NCI-H510A treated with DMSO at 0.1 percent for 48 hours (cell line): Measurements from ENCODE around the gene OR6B2.
"Not testable (repeated sequence)": the region's sequence is repeated elsewhere in the genome, so short reads cannot be mapped to it uniquely, and the experiment has no call there.

Experiments used
- DNase-seq: peaks from one replicate; lab custom pipeline; 2025; lab: John Stamatoyannopoulos, UW

Gene OR6B2

DNA sequence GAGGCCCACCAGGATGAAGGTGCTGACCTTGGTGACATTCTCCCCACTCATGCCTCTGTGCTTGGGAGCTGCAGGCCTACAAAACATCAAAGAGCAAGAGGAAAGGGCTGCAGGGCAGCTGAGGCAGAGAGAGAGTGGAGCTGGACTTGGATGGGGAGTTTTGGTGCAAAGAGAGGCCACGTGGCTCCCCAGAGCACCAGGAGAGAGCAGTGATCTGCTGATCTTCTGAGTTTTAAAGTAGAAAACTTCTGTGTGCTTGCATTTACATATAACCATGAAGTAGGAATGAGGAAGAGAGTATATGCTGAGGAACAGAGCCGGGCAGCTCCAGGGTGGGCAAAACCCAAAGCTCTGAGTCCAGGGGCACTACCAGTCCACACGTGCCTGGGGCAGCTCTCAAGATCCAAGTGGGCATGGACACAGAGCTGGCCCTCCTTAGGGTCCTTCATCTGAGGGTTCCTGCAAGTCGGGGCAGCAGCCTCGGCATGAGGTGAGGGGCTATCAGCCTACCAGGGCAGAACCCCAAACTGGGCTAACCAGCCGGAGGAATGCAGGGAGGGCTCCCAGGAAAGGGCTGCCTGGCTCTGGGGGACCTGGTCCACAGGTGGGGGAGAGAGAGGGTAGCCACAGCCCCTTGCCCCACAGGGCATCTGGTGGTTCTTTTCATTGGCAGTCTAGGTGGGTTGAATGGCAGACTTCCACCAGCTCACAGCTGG lies at the start of gene OR6B2:
Gene OR6B2 (minus strand): TSS at position 51 of the 716 bp plus-strand sequence. CDS start 0 bp downstream, at position 51.
- no peak for DNase-seq

DNA sequence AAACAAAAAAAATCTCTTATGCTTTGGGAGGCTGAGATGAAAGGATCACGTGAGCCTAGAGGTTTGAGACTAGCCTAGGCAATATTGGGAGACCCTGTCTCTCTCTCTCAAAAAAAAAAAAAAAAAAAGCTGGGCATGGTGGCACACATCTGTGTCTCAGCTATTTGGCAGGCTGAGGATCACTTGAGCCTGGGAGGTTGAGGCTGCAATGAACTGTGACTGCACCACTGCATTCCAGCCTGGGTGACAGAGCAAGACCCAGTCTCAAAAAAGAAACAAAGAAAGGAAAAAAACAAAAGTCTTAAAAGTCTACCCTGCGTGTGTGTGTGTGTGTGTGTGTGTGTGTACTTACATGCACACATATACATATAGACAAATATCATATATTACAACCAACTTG lies 48.4 kb upstream of the OR6B2 start:
- DNase-seq = no peak

DNA sequence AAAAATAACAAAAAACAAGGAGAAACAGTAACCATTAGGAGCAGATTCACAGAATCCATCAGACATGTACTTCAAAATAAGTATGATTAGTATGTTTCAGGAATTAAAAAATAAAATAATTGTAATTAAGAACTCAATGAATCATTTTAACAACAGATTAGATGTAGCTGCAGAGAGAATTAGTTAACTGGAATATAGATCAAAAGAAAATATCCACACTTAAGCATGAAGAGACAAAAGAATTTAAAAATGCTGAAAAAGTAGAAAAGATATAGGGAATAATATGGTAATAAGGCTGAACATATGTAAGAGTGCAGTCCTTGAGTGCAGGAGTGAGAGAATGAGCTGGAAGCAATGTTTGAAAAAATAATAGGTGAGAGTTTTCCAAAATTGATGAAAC lies 47.2 kb upstream of the OR6B2 start:
- no peak for DNase-seq

DNA sequence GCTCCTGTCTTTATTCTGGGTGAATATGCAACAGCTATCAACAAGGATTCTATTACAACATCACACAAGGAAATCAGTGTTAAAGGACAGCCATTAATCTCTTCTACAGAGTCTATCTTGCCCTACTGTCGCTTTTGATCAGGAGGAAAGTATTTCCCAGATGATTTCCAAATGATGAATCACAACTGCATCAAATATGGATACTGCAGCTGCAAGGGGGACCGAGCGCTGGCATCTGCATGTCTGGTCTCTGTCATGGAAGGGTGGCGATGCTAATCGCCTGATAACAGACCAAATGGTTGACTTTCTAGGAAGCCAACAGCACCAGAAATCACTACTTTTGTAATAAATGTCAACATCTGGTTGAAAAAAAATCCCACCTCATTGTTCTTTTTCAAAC lies 44.3 kb upstream of the OR6B2 start:
- DNase-seq = no peak

DNA sequence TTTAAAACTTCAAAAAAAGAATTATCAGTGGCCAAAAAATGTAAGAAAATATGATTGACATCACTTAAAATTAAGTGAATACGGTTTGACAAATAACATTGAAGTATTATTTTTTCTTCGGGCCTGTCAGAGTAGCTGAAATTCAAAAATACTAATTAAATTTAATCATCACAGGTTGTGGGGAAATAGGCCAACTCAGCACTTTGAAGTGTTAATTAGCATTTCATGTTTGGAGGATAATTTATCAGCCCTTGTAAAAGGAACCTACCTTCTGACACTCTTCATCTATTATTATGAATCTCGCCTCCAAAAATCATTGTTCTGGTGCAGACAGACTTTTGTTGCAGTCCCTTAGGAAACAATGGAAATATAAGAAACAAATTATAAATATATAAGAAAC lies 40.7 kb upstream of the OR6B2 start:
- DNase-seq = no peak

DNA sequence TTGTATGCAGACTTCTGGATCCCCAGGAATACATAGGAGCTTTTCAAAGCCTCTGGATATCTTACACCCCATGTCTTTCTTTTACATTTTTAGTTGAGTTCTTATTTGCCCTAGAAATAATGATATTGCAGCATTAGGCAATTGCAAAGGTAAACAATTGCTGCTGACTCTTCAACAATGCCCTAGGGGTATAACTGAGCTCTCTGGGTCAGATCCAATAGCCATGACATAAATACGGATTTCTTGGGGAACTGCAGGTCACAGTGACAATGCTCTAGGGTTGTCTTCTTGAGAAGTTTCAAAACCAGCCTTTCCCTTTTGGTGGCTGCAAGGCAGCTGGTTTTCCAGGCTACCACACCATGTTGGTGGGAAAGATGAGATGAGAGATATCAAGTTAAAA lies 39.6 kb upstream of the OR6B2 start:
- no peak for DNase-seq

DNA sequence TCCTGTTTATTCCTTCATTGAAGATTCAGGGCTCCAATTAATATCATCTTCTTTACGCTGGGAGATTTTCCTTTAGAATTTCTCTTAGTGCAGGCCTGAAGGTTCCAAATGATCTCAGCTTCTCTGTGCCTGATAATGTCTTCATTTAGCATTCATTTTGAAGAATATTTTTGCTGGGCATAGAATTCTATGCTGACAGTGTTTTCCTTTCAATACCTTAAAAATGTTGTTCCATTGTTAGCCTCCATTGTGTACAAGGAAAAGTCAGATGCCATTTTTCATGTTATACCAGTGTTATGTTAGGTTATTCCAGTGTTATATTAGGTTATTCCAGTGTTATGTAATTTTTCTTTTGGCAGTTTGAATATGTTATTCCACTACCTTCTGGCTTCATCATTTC lies 38.0 kb upstream of the OR6B2 start:
- DNase-seq = no peak

DNA sequence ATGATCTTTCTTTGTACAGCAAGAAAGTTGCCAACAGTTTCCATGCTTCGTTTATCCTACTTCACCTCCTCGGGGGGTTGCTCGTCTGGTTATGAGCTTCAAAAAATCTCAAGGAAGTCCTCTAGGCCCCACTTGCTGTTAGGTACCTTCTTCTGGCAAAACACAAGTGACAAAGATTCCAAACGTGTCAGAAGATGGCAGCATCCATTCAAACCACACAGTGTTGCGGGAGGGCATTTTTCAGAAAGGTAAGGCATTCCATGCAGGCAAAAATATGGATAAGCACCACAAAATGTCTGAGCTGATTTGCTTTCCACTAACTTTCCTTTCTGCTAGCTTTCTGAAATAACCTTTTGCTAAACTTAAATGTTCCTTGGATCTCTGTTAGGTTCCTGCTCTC lies 36.3 kb upstream of the OR6B2 start:
- DNase-seq = no peak

DNA sequence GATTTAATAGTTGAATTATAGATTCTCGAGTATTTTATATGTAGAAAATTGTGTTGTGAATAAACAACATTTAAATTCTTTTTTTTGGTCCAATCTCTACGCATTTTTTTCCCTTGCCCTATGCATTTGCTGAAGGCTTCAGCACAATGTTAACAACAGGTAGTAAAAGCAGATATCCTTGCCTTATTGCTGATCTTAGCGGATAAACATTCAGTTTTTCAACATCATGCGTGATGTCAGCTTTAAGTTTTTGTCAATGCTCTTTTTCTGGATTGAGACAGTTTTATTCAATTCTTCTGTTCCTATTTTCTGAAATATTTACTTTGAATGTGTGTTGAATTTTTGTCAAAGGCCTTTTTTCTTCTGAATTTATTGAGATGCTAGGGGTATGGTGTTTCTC lies 34.7 kb upstream of the OR6B2 start:
- no peak for DNase-seq

DNA sequence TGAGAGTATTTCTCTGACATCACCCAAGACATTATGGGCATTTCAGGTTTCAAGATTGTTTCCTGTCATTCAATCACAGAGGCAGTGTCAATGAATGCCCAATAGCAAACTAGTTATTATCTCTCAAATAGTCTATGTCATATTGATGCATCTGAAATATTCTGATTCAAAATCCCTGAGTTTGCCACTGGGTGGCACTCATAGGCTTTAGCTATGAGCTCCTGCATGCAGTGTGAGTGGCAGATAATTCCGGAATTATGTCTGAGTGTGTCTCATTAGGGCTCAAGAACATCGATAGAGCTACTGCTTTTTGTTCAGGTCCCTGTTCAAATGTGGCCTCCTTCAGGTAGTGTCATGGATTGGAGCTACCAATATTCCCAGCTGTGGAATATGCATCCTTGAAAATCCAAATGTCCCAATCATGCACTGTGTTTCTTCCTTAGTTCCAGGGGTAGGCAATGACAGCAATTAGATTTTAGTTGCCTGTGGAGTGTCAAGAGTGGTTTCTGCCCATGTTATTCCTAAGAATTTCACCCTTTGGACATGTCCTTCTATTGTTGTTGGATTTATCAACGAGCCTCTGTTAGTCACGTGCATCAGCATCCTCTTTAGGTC lies 30.9 kb upstream of the OR6B2 start:
- peak; percentile 19 for DNase-seq

DNA sequence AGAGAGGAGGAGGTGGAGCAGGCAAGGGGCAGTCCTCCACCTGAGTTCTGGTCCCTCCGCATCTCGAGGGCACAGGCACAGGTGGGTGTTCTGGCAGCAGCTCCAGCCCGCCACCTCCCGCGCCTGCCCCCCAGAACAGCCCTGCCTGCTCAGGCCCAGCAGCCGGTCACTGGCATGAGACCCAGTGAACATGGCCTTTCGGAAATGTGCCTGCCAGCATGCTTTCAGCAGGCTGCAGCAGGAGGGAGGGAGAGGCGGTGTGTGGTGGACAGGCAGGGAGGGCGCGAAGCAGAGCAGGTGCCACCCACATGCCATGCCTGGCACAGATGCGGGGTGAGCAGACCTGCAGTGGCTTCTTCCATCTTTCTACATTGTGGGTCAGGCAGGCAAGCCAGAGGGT lies 26.4 kb upstream of the OR6B2 start:
- DNase-seq = no peak

DNA sequence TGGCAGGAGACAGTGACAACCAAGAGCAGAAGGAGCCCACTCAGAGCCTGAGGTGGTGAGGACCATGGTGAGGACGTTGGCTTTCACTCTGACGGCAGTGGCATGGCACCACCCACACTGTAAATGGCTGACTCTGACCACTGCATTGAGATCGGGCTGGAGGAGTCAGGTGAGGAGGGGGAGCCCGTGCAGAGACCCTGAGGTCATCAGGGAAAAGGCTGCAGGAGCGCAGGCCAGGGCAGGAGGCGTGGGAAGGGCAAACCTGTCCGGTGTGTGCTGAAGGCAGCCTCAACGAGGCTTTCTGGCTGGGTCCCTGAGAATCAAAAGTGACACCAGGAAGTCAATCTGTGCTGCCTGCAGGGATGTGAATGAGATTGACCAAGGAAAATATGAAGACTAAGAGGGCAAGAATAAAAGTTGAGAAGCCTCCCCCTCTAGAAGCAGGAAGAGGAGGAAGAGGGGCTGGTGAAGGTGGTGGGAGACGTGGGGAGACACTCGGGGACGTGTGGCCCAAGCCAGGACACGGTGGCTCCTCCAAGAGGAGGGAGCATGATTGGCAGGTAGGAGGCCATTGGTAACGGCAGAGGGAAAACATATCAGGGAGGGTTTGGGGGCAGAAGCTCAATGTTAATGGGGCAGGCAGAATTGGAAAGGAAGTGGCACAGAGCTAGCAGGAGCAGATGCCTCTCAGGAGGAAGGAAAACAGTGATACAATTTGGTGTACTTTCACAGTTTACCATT lies 25.1 kb upstream of the OR6B2 start:
- no peak for DNase-seq

DNA sequence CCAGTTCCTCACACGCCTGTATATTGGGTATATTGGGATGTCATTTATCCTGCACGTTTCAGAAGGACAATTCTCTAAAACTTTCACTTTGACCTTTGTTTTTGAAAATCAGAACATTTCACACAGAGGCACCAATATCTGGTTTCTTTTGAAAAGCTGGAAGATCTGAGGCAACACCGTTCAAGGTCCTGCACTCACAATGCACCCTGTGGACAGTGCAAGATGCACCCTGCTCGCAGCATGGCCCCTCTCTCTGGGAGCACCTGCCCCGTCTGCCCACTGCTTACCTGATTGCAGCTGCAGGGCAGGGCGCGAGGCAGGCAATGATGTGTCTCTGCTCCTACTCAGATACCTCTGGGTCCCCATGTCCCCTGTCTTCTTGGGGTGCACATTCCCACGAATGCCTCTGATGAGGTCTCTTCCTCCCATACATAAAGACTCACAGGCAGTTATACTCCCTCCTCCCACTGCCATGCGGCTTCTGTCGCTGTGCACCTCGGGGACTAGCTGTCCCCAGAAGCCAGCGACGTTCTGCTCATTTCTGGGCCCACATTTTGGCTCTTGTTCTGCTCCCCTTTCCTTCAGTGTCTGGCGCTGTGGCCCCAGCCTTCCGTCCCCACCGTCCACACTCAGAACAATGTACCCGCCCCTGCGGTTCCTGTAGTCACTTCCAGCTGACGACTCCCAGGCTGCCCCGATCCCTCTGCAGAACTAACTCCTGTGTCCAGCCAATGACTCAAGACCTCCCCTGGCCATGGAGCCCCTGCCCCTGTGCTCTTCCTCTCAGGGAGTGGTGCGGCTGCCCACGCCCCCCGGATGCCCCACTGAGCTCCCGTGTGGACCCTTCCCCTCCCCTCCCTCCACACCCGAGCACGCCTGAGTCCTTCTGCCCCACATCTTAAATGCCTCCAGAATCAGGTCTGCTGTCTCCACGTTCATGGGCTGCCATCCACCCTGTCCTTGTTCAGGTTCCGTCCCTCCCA lies 23.2 kb upstream of the OR6B2 start, which contains the start of gene OR6B3:
Gene OR6B3 (minus strand): TSS at position 349 of the 983 bp plus-strand sequence.
- DNase-seq = no peak

DNA sequence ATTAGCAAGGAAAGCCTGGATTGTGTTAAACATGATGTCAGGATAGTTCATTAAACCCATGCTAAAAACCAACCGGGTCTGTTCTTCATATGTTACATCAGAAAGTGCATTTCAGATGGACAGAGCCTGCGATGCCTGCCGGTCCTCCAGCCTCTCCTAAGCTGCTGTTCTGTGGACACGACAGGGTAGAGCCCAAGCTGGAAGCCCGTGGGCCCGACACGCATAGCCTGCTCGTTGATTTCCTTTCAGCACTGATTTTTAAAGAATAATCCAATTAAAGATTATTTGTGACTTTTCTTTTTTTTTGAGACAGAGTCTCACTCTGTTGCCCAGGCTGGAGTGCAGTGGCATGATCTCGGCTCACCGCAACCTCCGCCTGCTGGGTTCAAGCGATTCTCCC lies 22.3 kb upstream of the OR6B2 start:
- DNase-seq = no peak

DNA sequence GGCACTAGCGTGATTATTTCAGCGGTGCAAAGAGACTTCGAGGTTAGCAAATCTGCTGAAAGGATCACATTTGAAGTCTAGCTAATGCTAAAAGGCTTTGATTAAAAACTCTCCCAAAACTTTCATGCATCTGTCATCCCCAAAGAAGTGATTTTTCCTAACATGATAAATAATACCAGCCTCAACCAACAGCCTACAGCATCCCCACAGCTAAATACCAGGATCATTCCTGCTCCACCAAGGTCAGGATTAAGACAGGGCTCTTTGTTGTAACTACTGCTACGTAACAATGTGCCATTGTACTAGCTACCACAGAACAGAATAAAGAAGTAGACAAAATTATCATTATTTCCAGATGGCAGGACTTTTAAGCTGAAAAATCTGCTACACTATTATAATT lies 21.5 kb upstream of the OR6B2 start:
- no peak for DNase-seq

DNA sequence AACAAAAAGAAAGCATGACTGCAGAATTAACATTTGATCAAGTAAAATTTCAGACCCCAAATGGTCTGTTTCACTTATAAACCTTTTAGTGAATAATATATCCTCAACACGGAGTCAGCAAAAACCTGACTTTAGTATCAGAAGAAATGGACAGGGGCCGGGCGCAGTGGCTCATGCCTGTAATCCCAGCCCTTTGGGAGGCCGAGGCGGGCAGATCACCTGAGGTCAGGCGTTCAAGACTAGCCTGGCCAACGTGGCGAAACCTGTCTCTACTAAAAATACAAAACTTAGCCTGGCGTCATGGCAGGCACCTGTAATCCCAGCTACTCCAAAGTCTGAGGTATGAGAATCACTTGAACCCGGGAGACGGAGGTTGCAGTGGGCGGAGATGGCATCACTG lies 20.0 kb upstream of the OR6B2 start:
- DNase-seq = no peak

DNA sequence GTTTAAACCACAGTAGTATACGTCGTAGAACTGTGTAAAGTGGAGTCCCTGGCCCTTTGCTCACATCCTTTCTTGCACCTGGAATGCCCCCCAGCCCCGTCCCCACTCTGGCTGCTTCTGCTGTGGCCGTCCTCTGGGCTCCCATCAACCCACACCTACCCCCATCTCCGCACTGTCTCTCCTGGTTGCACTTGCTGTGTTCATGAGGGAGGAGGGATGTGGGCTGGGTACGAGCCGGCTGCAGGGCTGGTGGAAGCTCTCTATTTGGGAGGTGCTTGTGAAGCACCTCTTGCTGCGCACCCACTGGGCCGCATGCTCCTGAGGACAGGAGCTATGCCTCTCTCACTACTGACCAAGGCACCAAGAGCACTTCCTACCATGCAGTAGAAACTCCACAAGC lies 18.0 kb upstream of the OR6B2 start:
- no peak for DNase-seq

DNA sequence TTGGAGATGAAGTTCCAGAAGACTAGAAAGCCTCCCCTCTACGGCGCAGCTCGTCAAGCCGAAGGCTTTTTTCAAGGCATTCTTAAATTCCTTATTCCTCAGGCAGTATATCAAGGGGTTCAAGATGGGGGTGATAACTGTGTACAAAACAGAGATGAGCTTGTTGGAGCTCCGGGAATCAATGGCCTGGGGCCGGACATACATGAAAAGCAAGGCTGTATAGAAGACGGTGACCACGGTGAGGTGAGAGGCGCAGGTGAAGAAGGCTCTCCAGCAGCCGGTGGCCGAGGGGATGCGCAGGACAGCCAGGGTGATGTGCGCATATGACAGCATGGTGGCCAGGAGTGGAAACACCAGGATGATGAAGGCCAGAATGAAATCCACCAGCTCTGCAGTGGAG lies 14.9 kb upstream of the OR6B2 start:
- DNase-seq = no peak

DNA sequence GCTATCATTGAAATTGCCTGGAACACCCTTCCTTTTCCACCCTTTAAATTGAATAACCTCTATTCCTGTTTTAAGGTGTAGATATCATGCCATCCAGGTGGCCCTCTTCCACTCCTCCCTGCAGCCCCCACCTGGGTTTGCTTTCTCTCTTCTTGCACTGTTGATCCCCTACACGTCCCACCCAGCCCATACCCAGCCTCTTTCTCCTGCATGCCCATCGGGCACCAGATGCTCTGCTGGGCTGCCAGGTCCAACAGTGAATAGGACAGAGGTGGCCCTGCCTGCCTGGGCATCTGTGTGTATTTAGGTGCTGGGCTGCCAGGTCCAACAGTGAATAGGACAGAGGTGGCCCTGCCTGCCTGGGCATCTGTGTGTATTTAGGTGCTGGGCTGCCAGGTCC lies 13.9 kb upstream of the OR6B2 start:
- not testable (repeated sequence) for DNase-seq

DNA sequence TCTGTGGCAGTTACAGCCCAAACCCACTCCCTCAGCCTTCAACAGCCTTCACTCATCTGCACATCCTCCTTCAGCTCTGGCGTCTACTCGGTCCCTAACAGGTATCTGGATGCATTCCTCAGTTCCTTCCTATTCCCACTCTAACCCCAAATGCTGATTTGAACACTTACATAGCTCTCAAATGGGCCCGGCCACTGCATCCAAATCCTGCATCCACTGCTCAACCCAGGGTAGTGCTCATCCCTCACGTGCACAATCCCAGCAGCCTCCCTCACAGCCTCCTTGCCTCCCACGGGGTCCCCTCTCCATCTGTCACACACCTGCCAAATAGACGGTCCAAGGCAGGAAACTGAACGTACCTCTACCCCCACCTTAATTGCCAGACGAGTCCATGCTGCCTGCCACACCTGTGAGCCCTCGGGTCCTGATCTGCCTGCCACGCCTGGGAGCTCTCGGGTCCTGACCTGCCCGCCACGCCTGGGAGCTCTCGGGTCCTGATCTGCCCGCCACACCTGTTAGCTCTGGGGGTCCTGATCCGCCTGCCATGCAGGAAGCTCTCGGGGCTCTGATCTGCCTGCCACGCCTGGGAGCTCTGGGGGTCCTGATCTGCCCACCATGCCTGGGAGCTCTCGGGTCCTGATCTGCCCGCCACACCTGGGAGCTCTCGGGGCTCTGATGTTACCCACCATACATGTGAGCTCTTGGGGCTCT lies 13.2 kb upstream of the OR6B2 start:
- no peak for DNase-seq

DNA sequence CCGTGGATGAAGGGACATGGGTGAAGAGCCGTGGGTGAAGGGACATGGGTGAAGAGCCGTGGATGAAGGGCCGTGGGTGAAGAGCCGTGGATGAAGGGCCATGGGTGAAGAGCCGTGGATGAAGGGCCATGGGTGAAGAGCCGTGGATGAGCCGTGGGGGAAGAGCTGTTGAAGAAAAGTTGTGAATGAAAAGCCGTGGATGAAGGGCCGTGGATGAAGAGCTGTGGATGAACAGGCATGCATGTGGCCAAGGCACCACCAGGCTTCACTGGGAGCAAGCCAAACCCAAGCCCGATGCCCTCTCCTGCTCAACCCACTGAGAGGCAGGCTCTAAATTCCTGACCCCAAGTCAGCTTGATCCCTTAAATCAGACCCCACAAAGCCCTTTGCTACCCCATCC lies 12.5 kb upstream of the OR6B2 start:
- DNase-seq = no peak
